ENCODE measurements around the gene NPAS3.

The NPAS3 gene

GRCh38 chr14:33444136-33444535, 505.5 kb downstream of the NPAS3 start:
- no peaks in the 10 kb centered on the region for H3K9me3 Mint-ChIP-seq
- DNase-seq: no peak
- no peak overlapping the region for H3K27ac Mint-ChIP-seq
- H3K36me3 Mint-ChIP-seq (ENCODE audit: low read depth): no peaks in the 10 kb centered on the region
- H3K4me3 Mint-ChIP-seq: no peak overlapping the region
- no peaks in the 10 kb centered on the region for H3K4me1 Mint-ChIP-seq (ENCODE audit: low read depth)
- H3K27me3 Mint-ChIP-seq: no peaks in the 10 kb centered on the region

GRCh38 chr14:33449268-33449667, 510.6 kb downstream of the NPAS3 start:
- no peaks in the 10 kb centered on the region for H3K36me3 Mint-ChIP-seq (ENCODE audit: low read depth)
- peaks cover 8% of the 10 kb centered on the region for H3K4me1 Mint-ChIP-seq (ENCODE audit: low read depth)
- DNase-seq: no peak
- no peaks in the 10 kb centered on the region for H3K27me3 Mint-ChIP-seq
- no peak overlapping the region for H3K27ac Mint-ChIP-seq
- no peak overlapping the region for H3K4me3 Mint-ChIP-seq
- H3K9me3 Mint-ChIP-seq: no peaks in the 10 kb centered on the region

GRCh38 chr14:33449703-33450395, 511.2 kb downstream of the NPAS3 start:
- H3K27me3 Mint-ChIP-seq: no peaks in the 10 kb centered on the region
- H3K9me3 Mint-ChIP-seq: no peaks in the 10 kb centered on the region

DNA sequence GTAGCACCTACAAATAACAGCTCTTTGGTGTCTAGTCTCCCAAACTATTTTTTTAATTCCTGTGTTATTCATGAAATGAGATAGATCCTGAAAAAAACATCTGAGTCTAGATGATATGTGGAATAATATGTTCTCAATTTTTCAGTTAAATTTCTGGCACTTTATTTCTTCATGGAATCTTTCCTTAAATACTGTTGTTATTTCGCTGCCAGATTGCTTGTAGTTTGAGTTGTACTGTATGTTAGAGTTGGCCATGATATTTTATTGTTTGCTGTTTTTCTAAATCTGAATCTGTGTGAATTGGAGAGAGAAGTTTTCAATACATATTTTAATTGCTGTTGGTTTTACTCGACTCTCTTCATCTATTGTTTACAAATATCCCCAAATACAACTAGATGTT, 511.7 kb downstream of the NPAS3 start:
- Mint-ChIP-seq H3K9me3 (no peaks in the 10 kb centered on the region), H3K4me3 (no peak overlapping the region), H3K27ac (no peak overlapping the region), H3K4me1 (ENCODE audit: low read depth) (peaks cover 14% of the 10 kb centered on the region), H3K27me3 (no peaks in the 10 kb centered on the region), H3K36me3 (ENCODE audit: low read depth) (no peaks in the 10 kb centered on the region)
- no peak for DNase-seq

More at GRCh38 chr14:33449703-33450395, 511.2 kb downstream of the NPAS3 start:
- Mint-ChIP-seq H3K4me3 (no peak overlapping the region), H3K27ac (no peak overlapping the region), H3K36me3 (ENCODE audit: low read depth) (no peaks in the 10 kb centered on the region), H3K4me1 (ENCODE audit: low read depth) (peaks cover 14% of the 10 kb centered on the region)
- DNase-seq: no peak

DNA sequence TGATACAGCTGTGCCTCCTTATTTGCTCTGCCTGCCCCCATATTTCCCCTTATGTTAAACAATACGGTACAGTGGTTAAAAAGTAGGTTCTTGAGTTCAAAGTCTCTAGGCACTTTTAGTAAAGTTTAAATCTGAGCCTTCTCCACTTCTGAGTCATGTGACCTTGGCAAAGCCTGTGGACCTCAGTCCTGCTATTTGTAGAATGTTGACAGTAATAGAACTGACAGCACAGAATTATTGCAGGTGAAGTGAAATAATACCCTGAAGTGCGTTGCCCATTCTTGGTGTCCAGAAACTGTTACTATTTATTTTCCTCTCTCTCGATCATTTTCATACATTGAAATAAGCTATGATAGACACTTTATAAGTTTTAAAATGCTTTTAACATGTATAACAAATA, 512.5 kb downstream of the NPAS3 start:
- peaks cover 14% of the 10 kb centered on the region for H3K4me1 Mint-ChIP-seq (ENCODE audit: low read depth)

GRCh38 chr14:33452995-33453394, 514.3 kb downstream of the NPAS3 start:
- no peak overlapping the region for H3K27ac Mint-ChIP-seq
- no peaks in the 10 kb centered on the region for H3K27me3 Mint-ChIP-seq
- DNase-seq: no peak
- peaks cover 14% of the 10 kb centered on the region for H3K4me1 Mint-ChIP-seq (ENCODE audit: low read depth)
- H3K4me3 Mint-ChIP-seq: no peak overlapping the region
- H3K9me3 Mint-ChIP-seq: no peaks in the 10 kb centered on the region
- H3K36me3 Mint-ChIP-seq (ENCODE audit: low read depth): no peaks in the 10 kb centered on the region

More for the DNA sequence above, 512.5 kb downstream of the NPAS3 start:
- H3K9me3 Mint-ChIP-seq: no peaks in the 10 kb centered on the region
- H3K27me3 Mint-ChIP-seq: no peaks in the 10 kb centered on the region
- H3K4me3 Mint-ChIP-seq: no peak overlapping the region
- H3K36me3 Mint-ChIP-seq (ENCODE audit: low read depth): no peaks in the 10 kb centered on the region
- no peak overlapping the region for H3K27ac Mint-ChIP-seq
- DNase-seq: no peak

DNA sequence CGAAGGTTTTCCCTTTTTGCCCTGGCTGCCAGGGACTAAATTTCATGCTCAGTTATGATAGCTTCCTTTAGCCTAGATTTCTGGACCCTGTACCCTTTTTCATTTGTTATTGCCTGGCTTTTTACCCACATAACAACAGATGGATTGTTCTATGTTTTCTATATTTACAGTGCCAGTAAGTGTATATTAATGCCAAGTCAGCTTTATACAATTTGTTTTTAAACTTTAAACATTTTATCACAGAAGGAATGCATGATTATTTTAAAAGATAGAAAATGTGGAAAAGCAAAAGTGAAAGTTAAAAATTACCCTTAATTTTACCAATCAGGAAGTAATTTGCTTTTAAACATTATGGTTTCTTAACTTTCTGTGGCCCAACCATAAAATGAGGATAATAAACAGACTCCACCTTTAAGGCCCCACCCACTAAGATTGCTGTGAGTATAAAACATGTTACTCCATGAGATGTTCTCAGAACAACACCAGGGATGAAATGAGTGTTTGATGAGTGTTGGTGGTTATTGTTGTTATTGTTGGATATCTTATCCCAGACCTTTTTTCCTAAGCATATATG, 515.4 kb downstream of the NPAS3 start:
- Mint-ChIP-seq H3K36me3 (ENCODE audit: low read depth) (no peaks in the 10 kb centered on the region), H3K4me1 (ENCODE audit: low read depth) (peaks cover 14% of the 10 kb centered on the region), H3K27ac (no peak overlapping the region), H3K4me3 (no peak overlapping the region), H3K9me3 (no peaks in the 10 kb centered on the region), H3K27me3 (no peaks in the 10 kb centered on the region)
- no peak for DNase-seq

DNA sequence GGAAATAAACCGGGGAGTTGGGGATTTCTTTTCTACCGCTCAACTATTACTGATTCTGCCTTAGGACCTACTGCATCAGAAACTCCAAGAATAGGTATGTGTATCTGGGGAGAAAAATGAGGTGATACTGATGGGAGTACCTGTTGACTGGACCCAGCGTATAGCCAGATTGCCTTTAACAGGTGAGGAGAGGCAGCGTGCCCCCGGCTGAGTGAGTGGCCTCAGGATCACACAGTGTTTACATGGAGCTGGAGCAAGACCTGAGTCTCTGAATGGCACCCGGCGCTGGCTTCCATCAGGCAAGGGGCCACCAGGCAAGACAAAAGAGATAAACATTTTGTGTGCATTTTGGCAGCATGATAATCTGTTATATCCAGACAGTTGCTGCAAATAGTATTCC, 516.0 kb downstream of the NPAS3 start:
- Mint-ChIP-seq H3K36me3 (ENCODE audit: low read depth) (no peaks in the 10 kb centered on the region), H3K27me3 (no peaks in the 10 kb centered on the region), H3K27ac (no peak overlapping the region)

DNA sequence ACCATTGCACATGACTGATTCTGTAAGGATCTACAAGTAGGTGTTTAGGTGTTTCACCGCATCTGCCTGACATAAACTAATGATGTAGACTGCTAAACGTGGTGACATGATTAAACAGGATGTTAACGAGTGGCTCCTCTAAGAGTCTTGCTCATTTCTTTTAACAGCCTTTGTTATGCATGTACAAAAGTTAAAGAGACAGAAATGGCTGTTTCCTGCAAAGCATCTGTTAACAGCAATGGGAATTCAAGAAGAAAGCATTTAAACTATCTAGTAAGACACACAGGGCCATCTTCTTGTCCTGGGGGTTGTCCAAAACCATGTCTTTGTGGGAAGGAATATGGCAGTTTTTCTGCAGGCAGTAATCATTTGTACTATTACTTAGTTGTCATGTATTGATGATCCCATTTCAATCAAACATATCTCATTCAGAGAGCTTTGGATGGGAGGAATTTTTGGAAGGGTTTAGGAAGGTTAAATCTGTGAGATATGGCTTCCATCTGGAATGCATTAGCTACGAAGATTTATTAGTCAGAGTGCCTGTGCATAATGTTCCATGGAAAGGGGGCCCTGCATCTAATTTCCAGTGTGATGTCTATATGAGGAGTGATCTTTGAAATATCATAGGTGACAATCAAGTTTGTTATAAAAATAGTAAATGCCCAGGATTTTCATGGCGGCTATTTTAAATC, 517.1 kb downstream of the NPAS3 start:
- no peaks in the 10 kb centered on the region for H3K9me3 Mint-ChIP-seq
- H3K4me3 Mint-ChIP-seq: no peak overlapping the region
- DNase-seq: no peak
- peaks cover 14% of the 10 kb centered on the region for H3K4me1 Mint-ChIP-seq (ENCODE audit: low read depth)
- no peak overlapping the region for H3K27ac Mint-ChIP-seq
- no peaks in the 10 kb centered on the region for H3K36me3 Mint-ChIP-seq (ENCODE audit: low read depth)
- H3K27me3 Mint-ChIP-seq: no peaks in the 10 kb centered on the region

More for the DNA sequence above, 516.0 kb downstream of the NPAS3 start:
- no peaks in the 10 kb centered on the region for H3K9me3 Mint-ChIP-seq
- DNase-seq: no peak
- H3K4me3 Mint-ChIP-seq: no peak overlapping the region
- H3K4me1 Mint-ChIP-seq (ENCODE audit: low read depth): peaks cover 14% of the 10 kb centered on the region

DNA sequence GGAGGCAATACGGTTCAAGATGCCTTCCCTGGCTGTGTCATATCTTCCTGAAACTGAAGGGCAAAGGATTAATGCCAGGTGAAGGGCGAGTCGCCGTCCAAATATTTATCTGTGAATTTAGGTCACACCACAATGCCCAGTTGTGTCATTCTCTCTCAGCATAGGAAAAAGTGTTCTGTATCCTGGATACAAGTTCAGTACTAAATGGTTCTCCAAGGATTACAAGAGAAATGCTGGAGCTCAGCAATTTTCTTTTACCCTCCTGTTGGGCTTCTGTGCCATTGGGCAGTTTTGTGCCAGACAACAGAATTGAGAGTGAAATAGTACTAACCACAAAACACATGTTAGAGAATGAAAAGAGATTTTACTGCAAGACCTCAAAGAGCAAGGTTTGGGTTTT, 518.3 kb downstream of the NPAS3 start:
- Mint-ChIP-seq H3K4me1 (ENCODE audit: low read depth) (peaks cover 14% of the 10 kb centered on the region), H3K27ac (no peak overlapping the region)

DNA sequence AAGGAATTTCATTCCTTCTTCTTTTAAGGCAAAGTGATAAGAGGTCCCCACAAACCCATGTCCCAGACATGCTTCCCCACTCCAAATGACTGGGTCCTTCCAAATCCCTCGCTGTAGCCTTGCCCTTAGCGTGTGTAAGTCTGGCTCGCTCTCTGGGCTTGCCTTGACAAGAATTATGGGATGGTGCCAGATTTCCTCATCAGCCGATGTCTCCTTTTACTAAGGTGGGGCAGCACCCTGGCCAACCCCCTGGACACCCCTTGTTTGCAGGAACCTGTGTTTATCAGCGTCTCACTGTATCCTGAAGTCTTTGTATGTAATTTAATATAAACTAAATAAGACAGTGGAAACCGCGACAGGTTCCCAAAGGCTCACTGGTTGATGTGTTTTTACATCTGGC, 518.9 kb downstream of the NPAS3 start:
- DNase-seq: no peak
- H3K9me3 Mint-ChIP-seq: no peaks in the 10 kb centered on the region
- no peaks in the 10 kb centered on the region for H3K36me3 Mint-ChIP-seq (ENCODE audit: low read depth)
- no peak overlapping the region for H3K27ac Mint-ChIP-seq
- H3K27me3 Mint-ChIP-seq: no peaks in the 10 kb centered on the region
- peaks cover 14% of the 10 kb centered on the region for H3K4me1 Mint-ChIP-seq (ENCODE audit: low read depth)
- no peak overlapping the region for H3K4me3 Mint-ChIP-seq

More for the DNA sequence above, 518.3 kb downstream of the NPAS3 start:
- Mint-ChIP-seq H3K36me3 (ENCODE audit: low read depth) (no peaks in the 10 kb centered on the region), H3K9me3 (no peaks in the 10 kb centered on the region), H3K4me3 (no peak overlapping the region), H3K27me3 (no peaks in the 10 kb centered on the region)
- no peak for DNase-seq

DNA sequence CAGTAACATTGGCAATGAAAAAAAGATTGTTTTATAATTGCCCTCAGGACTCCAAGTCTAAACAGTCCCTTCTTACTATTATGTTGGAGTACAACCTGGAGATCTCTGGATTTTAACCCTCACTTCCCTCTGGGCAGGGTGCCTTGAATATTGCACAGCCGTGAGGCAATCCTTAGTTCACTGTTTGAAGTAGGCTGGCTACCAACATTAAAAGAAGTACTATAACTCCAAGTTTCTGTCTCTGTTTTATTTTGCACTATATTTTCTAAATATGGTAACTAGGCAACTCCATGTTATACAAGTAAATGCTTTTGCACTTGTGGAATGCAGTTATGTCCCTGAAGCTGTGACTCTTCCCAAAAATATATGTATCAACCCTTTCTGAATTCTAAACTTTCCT, 521.5 kb downstream of the NPAS3 start:
- Mint-ChIP-seq H3K27me3 (no peaks in the 10 kb centered on the region), H3K4me3 (no peak overlapping the region), H3K4me1 (ENCODE audit: low read depth) (no peaks in the 10 kb centered on the region), H3K36me3 (ENCODE audit: low read depth) (no peaks in the 10 kb centered on the region), H3K9me3 (no peaks in the 10 kb centered on the region), H3K27ac (no peak overlapping the region)
- DNase-seq: no peak

DNA sequence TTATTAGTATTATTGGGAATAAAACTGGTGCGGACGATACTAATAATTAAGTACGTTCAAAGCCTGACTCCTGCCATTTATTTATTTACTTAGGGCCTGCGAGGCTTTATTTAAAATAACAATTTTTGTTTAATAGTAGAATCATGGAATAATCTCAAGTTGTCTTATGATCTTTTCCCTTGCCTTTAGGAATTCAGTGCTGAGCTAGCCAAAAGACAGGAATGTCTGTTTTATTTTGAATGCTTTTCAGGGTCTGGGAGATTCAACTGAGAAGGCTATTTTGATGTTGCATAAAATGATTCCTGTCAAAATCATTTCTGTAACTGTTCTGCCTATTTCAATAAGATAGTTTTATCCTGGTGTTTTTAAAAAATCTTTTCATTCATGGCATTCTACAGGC, 522.4 kb downstream of the NPAS3 start:
- Mint-ChIP-seq H3K27me3 (no peaks in the 10 kb centered on the region), H3K4me1 (ENCODE audit: low read depth) (no peaks in the 10 kb centered on the region), H3K27ac (no peak overlapping the region), H3K36me3 (ENCODE audit: low read depth) (no peaks in the 10 kb centered on the region), H3K9me3 (no peaks in the 10 kb centered on the region), H3K4me3 (no peak overlapping the region)
- no peak for DNase-seq

GRCh38 chr14:33463731-33464130, 525.1 kb downstream of the NPAS3 start:
- no peak for DNase-seq
- Mint-ChIP-seq H3K27ac (no peak overlapping the region), H3K36me3 (ENCODE audit: low read depth) (no peaks in the 10 kb centered on the region), H3K9me3 (no peaks in the 10 kb centered on the region), H3K4me1 (ENCODE audit: low read depth) (no peaks in the 10 kb centered on the region), H3K4me3 (no peak overlapping the region), H3K27me3 (no peaks in the 10 kb centered on the region)

- Mint-ChIP-seq H3K27ac (no peak overlapping the region), H3K9me3 (no peaks in the 10 kb centered on the region), H3K36me3 (ENCODE audit: low read depth) (no peaks in the 10 kb centered on the region), H3K27me3 (no peaks in the 10 kb centered on the region), H3K4me3 (no peak overlapping the region), H3K4me1 (ENCODE audit: low read depth) (no peaks in the 10 kb centered on the region)
- no peak for DNase-seq
Measured at GRCh38 chr14:33464254-33464962, 525.7 kb downstream of the NPAS3 start.
